HepG2 (cell line): ENCODE results near the gene IGSF8. TPM values are rescaled to one million over a fixed set of nuclear protein-coding genes. Genes with fewer than 3 reads are reported as not detected.

ENCODE experiments used
- ATF1 ChIP-seq: IDR thresholded peaks from 2 replicates; pipeline ENCODE4 v1.6.1; 2016; ENCODE audit warnings: mild to moderate bottlenecking, control low read depth
- BHLHE40 ChIP-seq: IDR thresholded peaks from 2 replicates; pipeline ENCODE4 v1.6.1; 2011; ENCODE audit warnings: low read length, improper control_type of control experiment
- CREM ChIP-seq, 2 experiments: sonication (generic) in 1 of 2; formaldehyde crosslinking in 1 of 2; IDR thresholded peaks; 2 replicates each; pipeline versions ENCODE4 v1.4.0 to v1.6.1; 2016 to 2020; ENCODE audit warnings: antibody characterized with exemption in 1 of 2, mild to moderate bottlenecking in 1 of 2, missing genetic modification reagents in 1 of 2
- FLYWCH1 ChIP-seq: sonication (generic); formaldehyde crosslinking; IDR thresholded peaks from 2 replicates; pipeline ENCODE4 v1.8.1; 2023; ENCODE audit warnings: mild to moderate bottlenecking, missing genetic modification reagents
- FOXA1 ChIP-seq, 2 experiments: fragments of 450-650 bp in 1 of 2; sonication (generic) in 1 of 2; formaldehyde crosslinking in 1 of 2; IDR thresholded peaks; 2 replicates each; pipeline versions ENCODE4 v1.4.0 to v1.6.1; 2016 to 2020; ENCODE audit warnings: missing genetic modification reagents in 1 of 2
- FOXA3 ChIP-seq: IDR thresholded peaks from 2 replicates; pipeline ENCODE4 v1.6.1; 2016; ENCODE audit warnings: missing genetic modification reagents, missing compliant biosample characterization
- FOXO1 ChIP-seq: sonication (generic); formaldehyde crosslinking; IDR thresholded peaks from 2 replicates; pipeline ENCODE4 v1.4.0; 2020; ENCODE audit warnings: missing genetic modification reagents
- ISL2 ChIP-seq: sonication (generic); formaldehyde crosslinking; IDR thresholded peaks from 2 replicates; pipeline ENCODE4 v1.5.0; 2020; ENCODE audit warnings: missing genetic modification reagents
- MED1 ChIP-seq: sonication (generic); formaldehyde crosslinking; IDR thresholded peaks from 2 replicates; pipeline ENCODE4 v1.4.0; 2020; ENCODE audit warnings: missing genetic modification reagents
- NCOA2 ChIP-seq: sonication (generic); formaldehyde crosslinking; IDR thresholded peaks from 2 replicates; pipeline ENCODE4 v1.8.0; 2022; ENCODE audit warnings: inconsistent platforms
- NFIC ChIP-seq: IDR thresholded peaks from 2 replicates; pipeline ENCODE4 v1.6.1; 2012; ENCODE audit warnings: mild to moderate bottlenecking, low read length, inconsistent platforms
- NR2F1 ChIP-seq, 2 experiments: fragments of 450-650 bp in 1 of 2; formaldehyde crosslinking in 1 of 2; IDR thresholded peaks; 2 replicates each; pipeline versions ENCODE4 v1.5.0 to v1.6.1; 2016 to 2020; ENCODE audit warnings: mild to moderate bottlenecking in 1 of 2, missing compliant biosample characterization in 1 of 2, missing genetic modification reagents in 1 of 2, moderate library complexity in 1 of 2
- NR2F6 ChIP-seq, 2 experiments: IDR thresholded peaks; 2 replicates each; pipeline ENCODE4 v1.6.1; 2016; ENCODE audit warnings: antibody characterized with exemption in 1 of 2, mild to moderate bottlenecking in 1 of 2
- RXRB ChIP-seq: IDR thresholded peaks from 2 replicates; pipeline ENCODE4 v1.6.1; 2016; ENCODE audit warnings: borderline replicate concordance, missing genetic modification reagents, missing compliant biosample characterization
- SP140L ChIP-seq: sonication (generic); formaldehyde crosslinking; IDR thresholded peaks from 2 replicates; pipeline ENCODE4 v1.4.0; 2020; ENCODE audit warnings: missing genetic modification reagents, borderline replicate concordance
- TCF7 ChIP-seq: sonication (generic); IDR thresholded peaks from 2 replicates; pipeline ENCODE4 v1.6.1; 2016; ENCODE audit warnings: antibody characterized with exemption, low read depth
- ZBTB7B ChIP-seq: sonication (generic); formaldehyde crosslinking; IDR thresholded peaks from 2 replicates; pipeline ENCODE4 v1.4.0; 2020; ENCODE audit warnings: missing genetic modification reagents
- ZNF7 ChIP-seq: IDR thresholded peaks from 2 replicates; pipeline ENCODE4 v1.6.1; 2016; ENCODE audit warnings: missing biosample characterization, missing genetic modification reagents
- ZNF709 ChIP-seq: sonication (generic); formaldehyde crosslinking; IDR thresholded peaks from 2 replicates; pipeline ENCODE4 v1.5.0; 2020; ENCODE audit warnings: mild to moderate bottlenecking, missing genetic modification reagents
- ZNF792 ChIP-seq: IDR thresholded peaks from 2 replicates; pipeline ENCODE4 v1.6.1; 2016
- polyA plus RNA-seq, 8 experiments: library from polyadenylated mRNA; depleted of rRNA in 3 of 8; stranded (reverse) in 7 of 8; unstranded in 1 of 8; fragments of >200 nt; fragmentation: Illumina TruSeq in 4 of 8; extraction: Trizol in 4 of 8; gene quantifications; 2 replicates each; pipeline versions ENCODE4 v1.2.1 to v1.2.3, GENCODE V29; 2011 to 2016; ENCODE audit warnings: low read depth in 4 of 8, missing spikeins in 1 of 8, mixed read lengths in 1 of 8; ENCODE audit not compliant: insufficient read depth in 1 of 8
- total RNA-seq, 5 experiments: library from RNA; depleted of rRNA; stranded (reverse); fragments of >200 nt; fragmentation: Illumina TruSeq; extraction: Trizol; gene quantifications; 2 replicates each; pipeline ENCODE4 v1.2.3, GENCODE V29; 2016; ENCODE audit warnings: low read depth in 1 of 5
- TF ChIP-seq, protein P1 (sequence below): sonication (generic); formaldehyde crosslinking; conservative IDR thresholded peaks from 2 replicates; pipeline ENCODE4 v1.4.0; 2020; ENCODE audit warnings: missing genetic modification reagents
- TF ChIP-seq, protein P2 (sequence below): sonication (generic); IDR thresholded peaks from 2 replicates; pipeline ENCODE4 v1.6.1; 2016; ENCODE audit warnings: low read depth, borderline replicate concordance
- TF ChIP-seq, protein P3 (sequence below): IDR thresholded peaks from 2 replicates; pipeline ENCODE4 v1.6.1; 2016; ENCODE audit warnings: missing genetic modification reagents, missing compliant biosample characterization
- TF ChIP-seq, protein P4 (sequence below), 2 experiments: sonication (generic) in 1 of 2; formaldehyde crosslinking in 1 of 2; IDR thresholded peaks; 2 replicates each; pipeline versions ENCODE4 v1.5.1 to v1.6.1; 2011 to 2020; ENCODE audit warnings: borderline replicate concordance in 1 of 2, low read depth in 1 of 2, low read length in 1 of 2, mild to moderate bottlenecking in 1 of 2, missing genetic modification reagents in 1 of 2, moderate library complexity in 1 of 2

IGSF8 gene
- total and polyA plus RNA-seq, 2 of the 13 experiments (the other 11 are each of a cell fraction or from before 2014, with no cell fraction given) = 24.0 to 41.0 TPM

DNA sequence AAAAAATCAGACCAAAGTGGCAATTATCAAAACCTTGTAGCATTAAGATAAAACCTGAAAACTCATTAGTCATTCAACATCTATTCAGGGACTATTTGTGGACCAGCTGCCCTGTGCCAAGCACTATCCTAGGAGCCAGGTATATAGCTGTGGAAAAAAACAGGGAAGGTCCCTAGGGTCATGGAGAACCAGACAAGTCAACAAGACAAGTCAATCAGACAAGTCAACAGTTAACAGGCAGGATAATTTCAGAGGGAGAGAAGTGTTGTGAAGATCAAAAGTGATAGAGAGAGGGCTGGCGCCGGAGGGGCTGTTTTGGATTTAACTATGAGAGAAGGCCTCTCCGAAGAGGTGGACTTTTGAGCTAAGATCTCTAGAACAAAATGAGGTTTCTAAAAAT, 49.7 kb upstream of the IGSF8 start (continued):
- TF ChIP-seq, protein P1, sequence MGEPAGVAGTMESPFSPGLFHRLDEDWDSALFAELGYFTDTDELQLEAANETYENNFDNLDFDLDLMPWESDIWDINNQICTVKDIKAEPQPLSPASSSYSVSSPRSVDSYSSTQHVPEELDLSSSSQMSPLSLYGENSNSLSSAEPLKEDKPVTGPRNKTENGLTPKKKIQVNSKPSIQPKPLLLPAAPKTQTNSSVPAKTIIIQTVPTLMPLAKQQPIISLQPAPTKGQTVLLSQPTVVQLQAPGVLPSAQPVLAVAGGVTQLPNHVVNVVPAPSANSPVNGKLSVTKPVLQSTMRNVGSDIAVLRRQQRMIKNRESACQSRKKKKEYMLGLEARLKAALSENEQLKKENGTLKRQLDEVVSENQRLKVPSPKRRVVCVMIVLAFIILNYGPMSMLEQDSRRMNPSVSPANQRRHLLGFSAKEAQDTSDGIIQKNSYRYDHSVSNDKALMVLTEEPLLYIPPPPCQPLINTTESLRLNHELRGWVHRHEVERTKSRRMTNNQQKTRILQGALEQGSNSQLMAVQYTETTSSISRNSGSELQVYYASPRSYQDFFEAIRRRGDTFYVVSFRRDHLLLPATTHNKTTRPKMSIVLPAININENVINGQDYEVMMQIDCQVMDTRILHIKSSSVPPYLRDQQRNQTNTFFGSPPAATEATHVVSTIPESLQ (CRISPR knock-in tag) = no peak
- TF ChIP-seq, protein P2, sequence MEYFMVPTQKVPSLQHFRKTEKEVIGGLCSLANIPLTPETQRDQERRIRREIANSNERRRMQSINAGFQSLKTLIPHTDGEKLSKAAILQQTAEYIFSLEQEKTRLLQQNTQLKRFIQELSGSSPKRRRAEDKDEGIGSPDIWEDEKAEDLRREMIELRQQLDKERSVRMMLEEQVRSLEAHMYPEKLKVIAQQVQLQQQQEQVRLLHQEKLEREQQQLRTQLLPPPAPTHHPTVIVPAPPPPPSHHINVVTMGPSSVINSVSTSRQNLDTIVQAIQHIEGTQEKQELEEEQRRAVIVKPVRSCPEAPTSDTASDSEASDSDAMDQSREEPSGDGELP = no peak
- TF ChIP-seq RXRB (CRISPR knock-in tag) (peak; percentile 23; the same call in 1 of the 2 replicates), TCF7 (peak; percentile 78), ISL2 (CRISPR knock-in tag) (0 out of 2 replicates have a peak, but pooled peaks have one; percentile 16), NCOA2 (CRISPR knock-in tag) (peak; percentile 39), CREM (IDR thresholded peaks at IDR 0.05) (peak; percentile 55; the same call in 1 of the 2 replicates), CREM (CRISPR knock-in tag; IDR thresholded peaks at IDR 0.05) (no peak), ZNF709 (no peak), ZNF792 (CRISPR knock-in tag) (peak; percentile 42; the same call in 1 of the 2 replicates), BHLHE40 (no peak), SP140L (CRISPR knock-in tag) (no peak), ZBTB7B (CRISPR knock-in tag) (no peak), NFIC (peak; percentile 54; the same call in 1 of the 2 replicates), ZNF7 (CRISPR knock-in tag) (no peak), NR2F6 (IDR thresholded peaks at IDR 0.05) (peak; percentile 88), NR2F6 (CRISPR knock-in tag; IDR thresholded peaks at IDR 0.05) (peak; percentile 87), FLYWCH1 (CRISPR knock-in tag) (no peak), FOXO1 (CRISPR knock-in tag) (peak; percentile 40; the same call in 1 of the 2 replicates), ATF1 (CRISPR knock-in tag) (no peak), NR2F1 (CRISPR knock-in tag; IDR thresholded peaks at IDR 0.05) (peak; percentile 48 to 84; a peak in 3 of 4 replicates), MED1 (CRISPR knock-in tag) (0 out of 2 replicates have a peak, but pooled peaks have one; percentile 26), FOXA3 (peak; percentile 77), FOXA1 (IDR thresholded peaks at IDR 0.05) (peak; percentile 54; the same call in 1 of the 2 replicates), FOXA1 (CRISPR knock-in tag; IDR thresholded peaks at IDR 0.05) (peak; percentile 76; the same call in 1 of the 2 replicates)
- TF ChIP-seq, protein P3, sequence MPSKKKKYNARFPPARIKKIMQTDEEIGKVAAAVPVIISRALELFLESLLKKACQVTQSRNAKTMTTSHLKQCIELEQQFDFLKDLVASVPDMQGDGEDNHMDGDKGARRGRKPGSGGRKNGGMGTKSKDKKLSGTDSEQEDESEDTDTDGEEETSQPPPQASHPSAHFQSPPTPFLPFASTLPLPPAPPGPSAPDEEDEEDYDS (CRISPR knock-in tag) = no peak
- TF ChIP-seq, protein P4, sequence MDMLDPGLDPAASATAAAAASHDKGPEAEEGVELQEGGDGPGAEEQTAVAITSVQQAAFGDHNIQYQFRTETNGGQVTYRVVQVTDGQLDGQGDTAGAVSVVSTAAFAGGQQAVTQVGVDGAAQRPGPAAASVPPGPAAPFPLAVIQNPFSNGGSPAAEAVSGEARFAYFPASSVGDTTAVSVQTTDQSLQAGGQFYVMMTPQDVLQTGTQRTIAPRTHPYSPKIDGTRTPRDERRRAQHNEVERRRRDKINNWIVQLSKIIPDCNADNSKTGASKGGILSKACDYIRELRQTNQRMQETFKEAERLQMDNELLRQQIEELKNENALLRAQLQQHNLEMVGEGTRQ (IDR thresholded peaks at IDR 0.05; ENCODE audit: low read depth, low read length) = no peak
- TF ChIP-seq, protein P4 (CRISPR knock-in tag; IDR thresholded peaks at IDR 0.05; ENCODE audit: borderline replicate concordance) = no peak
